GM12801 (cell line): ENCODE measurements around the gene LAMP1.

Source experiments
- TF ChIP-seq, protein P1 (sequence below): IDR thresholded peaks from one replicate; pipeline ENCODE4 v1.5.1; 2011; ENCODE audit warnings: control low read depth; ENCODE audit not compliant: insufficient read length; ENCODE audit errors: extremely low read depth

LAMP1 gene

DNA sequence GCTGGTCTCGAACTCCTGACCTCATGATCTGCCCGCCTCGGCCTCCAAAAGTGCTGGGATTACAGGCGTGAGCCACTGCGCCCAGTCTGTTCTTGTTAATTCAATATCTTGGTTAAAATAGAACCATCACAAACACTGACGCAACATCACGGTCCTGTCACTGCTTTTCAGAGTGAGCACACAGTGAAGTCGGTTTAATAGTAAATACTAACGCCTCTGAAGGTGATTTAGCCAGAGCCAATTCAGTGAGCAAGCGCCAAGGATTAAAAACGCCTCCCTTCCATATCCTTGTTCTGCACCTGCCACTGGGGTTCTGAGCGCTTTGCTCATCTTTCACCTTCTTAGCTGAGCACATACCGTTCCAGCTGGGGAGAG is 30.3 kb downstream of the LAMP1 start:
- TF ChIP-seq, protein P1, sequence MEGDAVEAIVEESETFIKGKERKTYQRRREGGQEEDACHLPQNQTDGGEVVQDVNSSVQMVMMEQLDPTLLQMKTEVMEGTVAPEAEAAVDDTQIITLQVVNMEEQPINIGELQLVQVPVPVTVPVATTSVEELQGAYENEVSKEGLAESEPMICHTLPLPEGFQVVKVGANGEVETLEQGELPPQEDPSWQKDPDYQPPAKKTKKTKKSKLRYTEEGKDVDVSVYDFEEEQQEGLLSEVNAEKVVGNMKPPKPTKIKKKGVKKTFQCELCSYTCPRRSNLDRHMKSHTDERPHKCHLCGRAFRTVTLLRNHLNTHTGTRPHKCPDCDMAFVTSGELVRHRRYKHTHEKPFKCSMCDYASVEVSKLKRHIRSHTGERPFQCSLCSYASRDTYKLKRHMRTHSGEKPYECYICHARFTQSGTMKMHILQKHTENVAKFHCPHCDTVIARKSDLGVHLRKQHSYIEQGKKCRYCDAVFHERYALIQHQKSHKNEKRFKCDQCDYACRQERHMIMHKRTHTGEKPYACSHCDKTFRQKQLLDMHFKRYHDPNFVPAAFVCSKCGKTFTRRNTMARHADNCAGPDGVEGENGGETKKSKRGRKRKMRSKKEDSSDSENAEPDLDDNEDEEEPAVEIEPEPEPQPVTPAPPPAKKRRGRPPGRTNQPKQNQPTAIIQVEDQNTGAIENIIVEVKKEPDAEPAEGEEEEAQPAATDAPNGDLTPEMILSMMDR = no peak

DNA sequence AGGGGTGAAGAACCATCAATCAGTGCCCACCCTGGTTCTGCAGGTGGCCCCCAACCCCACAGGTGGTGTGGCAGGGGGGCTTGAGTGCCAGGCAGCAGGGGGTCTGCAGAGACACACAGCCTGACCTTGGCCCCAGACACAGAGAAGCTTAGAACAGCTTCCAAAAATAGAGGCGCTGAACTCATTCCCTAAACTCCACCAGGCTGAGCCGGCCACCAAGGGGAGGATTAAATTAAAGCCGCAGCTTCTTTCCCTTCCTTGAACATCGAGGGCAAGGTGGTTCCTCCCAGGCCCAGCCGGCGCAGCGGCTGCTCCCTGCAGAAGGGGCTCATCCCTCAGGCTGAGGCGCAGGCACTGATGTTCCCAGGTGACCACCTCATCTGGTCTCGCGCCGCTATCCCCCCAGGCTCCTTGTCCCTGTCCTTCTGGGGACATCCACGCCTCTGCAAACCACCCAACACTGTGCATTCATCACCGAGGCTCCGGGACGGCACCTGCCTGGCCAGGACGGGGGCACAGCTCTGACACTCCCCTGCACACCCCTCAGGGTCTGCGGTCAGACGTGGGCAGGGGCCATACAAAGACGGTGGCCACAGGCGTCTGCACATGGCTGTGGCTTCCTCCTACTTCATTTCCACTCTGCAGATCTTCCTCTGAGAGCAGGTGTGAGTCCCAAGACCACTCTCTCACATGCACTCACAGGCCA is 30.9 kb downstream of the LAMP1 start:
- TF ChIP-seq, protein P1 = no peak

DNA sequence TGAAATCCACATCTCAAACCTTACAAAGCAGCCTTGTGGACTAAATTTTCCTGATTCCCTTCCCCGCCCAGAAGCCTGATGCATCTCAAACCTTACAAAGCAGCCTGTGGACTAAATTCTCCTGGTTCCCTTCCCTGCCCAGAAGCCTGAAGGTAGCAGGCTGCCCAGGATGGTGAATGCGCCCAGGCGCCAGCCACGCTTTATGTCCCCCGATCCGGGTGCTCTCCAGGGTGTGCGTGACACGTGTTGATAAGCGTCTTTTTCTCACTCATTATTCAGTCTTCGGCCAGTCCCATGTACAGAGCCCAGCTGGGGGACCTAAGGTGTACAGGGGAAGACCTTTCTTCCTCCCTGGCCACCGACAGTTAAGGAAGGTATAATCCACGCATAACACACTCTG is 31.8 kb downstream of the LAMP1 start:
- TF ChIP-seq, protein P1 = no peak

- TF ChIP-seq, protein P1 = no peak
Measured at GRCh38 chr13:113329656-113330312, 32.7 kb downstream of the LAMP1 start.

DNA sequence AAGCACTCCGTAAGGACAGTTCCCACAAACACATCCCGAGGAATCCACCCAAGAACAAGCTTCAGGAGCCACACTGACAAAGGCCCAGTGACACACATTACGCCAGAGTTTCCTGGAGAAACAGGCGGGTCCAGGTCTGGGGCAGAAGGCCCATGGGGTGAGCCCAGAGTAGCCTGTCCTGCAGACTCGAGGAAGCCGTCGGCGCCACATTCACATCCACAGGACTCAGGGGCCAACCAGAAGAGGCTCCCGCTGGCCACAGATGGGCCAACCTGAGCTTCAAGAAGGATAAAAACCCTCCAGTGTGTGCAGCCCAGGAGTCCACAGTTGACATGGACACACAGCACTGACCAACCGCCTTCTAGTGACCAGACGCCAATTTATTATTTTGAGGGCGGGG is 35.6 kb downstream of the LAMP1 start:
- TF ChIP-seq, protein P1 = no peak

DNA sequence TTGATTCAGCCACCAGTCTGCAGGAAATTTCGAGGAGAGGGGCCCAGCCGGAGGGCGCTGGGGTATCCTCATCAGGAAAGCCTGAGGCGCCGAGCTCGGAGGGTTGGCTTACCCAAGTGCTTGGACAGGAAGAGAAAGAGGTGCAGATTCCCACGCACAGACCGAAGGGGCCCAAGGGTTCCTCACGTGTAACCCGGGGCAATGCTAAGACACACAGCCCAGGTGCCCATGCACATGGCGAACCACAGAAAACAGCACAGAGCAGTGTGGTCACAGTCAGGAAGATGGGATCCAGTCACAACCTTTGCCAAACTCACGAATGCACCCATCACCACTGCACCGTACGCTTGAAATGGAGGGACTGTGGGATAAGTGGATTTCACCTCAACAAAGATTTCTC is 36.0 kb downstream of the LAMP1 start:
- TF ChIP-seq, protein P1 = no peak

- TF ChIP-seq, protein P1 = no peak
Measured at GRCh38 chr13:113337556-113337955, 40.5 kb downstream of the LAMP1 start.
